ENCODE results near the gene WARS2.

WARS2 gene

DNA sequence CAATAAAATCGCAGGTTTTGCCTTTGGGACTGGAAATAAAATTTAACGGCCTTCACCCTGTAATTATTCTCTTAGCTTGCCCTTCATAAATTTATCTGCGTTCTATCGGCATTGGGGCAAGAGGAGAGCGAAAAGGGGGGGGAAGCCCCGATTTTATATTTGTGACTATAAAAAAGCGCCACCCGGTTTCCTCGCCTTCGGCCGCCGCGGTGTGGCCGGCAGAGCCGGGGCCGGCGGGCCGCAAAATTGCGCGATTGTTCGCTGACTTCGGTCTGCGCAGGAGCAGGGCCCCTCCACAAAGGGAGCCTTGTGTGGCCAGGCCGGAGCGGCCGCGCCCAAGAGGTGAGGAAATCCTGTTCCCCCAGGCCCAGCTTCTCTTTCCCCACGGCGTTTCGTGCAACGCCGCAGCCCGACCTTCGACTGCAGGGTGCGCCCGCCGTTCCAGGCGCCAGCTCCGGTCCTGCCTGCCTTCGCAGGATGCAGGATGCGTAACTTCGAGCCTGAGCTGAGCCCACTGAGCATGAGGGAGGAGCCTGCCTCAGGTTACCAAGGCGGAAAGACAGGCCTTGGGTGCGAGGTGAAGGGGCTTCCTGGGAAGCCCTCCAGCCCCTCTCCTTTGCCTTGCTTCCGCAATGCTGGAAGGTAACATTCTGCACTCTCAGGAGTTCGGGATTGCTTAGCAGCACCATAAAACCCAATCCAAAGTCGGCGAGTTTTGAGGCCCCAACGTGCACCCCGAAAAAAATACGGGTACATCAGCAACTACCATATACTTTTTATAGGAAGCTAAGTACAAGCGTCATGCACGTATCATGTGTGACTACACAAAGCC lies 147.4 kb downstream of the WARS2 start:
- no peak for DNase-seq

DNA sequence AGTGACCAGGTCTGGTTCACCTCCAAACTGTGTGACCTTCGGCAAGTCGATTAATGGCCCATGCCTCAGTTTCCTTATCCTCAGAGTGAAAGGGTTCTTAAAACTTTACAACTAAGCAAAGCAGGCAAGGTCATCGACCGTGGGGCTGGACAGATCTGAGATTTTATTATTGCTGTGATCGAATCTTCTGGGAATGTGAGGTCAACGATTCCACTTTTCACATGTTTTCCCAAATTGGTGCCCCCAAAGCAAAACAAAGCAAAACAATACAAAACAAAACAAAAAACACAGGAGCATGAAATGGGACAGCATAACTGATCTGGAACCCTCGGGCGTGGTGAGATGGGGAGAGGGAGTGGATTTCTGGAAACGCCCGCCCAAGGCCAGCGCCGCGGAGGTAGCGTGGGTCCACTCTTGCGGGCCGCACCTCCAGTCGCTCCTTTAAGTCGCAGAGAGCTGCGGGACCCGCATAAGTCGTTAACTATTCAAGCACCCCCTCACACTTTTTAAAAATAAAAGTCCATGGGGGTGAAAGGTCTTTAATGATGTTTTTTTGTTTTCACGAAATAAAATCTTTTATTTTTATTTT lies 148.1 kb downstream of the WARS2 start:
- no peak for DNase-seq

- no peak for DNase-seq
Observed at GRCh38 chr1:118991448-118991847, 149.0 kb downstream of the WARS2 start.

DNA sequence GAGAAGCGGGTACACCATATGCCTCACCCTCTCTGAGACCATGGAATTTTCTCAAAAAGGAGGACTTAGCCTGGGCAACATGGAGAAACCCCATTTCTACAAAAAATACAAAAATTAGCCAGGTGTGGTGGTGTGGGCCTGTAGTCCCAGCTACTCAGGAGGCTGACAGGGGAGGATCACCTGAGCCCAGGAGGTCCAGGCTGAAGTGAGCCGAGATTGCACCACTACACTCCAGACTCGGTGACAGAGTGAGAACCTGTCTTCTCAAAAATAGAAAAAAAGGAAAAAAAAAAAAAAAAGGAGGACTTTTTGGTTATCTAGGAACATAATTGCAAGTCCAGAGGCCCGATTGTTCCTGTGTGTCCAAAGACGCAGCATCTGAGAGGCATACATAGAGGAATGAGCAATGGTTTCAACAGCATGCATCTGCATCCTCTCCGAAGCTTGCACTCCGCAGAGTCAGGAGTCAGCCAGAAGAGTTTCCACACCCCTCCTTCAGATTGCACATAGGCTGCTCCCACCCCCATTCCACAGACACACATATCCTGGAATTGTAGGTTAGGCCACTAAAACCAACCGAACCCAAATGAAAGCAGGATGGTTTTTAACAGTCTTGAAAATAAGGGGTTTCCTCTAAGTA lies 149.8 kb downstream of the WARS2 start:
- no peak for DNase-seq

GRCh38 chr1:118989878-118990378 lies 150.5 kb downstream of the WARS2 start:
- DNase-seq, result no peak

DNA sequence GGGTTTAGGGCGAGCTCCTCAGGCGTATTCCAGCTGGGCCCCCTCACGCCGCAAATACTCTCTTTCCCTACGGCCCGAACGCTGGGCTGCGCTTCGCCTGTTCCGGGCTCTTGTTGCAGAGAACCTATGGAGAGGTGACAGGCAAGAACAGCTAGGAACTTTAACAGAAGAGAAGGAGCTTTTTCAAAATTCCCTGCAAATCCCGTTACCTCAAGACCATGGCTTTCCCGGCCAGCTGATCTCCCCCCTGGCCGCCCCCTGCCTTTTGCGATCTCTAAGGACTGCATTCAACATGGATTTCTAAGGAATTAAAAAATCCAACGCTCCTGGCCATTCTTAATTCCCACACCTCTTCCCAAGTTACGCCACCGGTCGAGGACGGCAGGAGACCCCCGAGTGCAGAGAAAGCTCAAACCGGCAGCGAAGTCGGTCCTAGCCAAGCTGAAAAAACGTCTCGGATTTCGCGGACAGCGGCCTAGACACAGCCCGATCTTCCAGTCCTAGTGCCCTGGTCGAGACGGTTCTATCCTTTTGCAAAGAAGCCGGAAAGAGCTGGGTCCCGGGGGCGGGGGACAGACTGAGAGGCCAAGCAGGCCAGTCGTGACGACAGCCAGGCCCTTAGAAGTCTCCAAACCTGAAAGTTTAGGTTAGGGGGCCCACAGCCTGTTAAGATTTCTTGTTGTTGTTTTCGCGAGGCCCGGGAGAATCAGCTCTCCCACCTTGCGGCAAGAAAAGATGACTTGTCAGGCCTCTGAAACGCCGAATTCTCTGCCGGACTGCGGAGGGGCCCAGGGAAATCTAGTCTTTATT lies 151.2 kb downstream of the WARS2 start:
- no peak for DNase-seq

DNA sequence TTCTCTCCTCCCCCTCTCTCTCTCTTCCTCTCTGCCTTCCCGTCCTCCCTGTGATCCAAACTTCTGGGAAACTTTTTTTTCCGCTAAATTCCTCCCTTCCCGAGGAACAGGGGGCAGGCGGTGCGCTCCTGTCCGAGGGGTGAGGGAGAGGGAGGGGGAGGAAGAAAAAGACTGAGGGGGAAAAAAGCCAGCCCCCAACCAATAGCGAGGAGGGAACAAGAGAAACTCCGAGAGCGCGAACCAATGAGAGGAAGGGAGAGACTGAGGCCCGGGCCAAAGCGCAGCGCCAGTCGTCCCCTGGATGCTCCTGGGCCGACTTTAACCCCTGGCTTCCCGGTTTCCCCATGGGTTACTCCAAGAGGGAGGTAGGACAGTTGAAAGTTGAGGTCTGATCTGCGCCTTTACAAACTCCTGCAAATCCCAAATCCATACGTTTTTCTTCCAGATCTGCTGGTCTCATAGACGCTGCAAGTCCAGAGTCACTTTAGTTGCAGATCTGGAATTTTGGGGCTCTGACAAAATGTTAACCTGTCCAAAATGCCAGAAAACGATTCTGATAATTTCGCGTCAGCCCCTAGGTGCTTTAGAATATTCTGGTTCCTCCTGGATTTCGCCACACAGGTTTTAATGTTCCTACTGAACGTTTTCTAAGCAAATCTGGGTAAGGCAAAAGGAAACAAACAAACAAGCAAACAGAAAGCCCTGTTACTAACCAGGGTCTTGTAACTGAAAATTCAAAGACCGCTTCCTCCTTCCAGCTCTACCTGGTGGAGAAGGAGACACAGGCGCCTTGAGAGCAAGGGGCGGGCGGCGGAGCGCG lies 152.1 kb downstream of the WARS2 start, which contains the start of gene TBX15:
Gene TBX15, minus strand, starts transcription at position 158 of the 820 bp plus-strand sequence. CDS start 548 bp downstream, outside the sequence.
- no peak for DNase-seq

DNA sequence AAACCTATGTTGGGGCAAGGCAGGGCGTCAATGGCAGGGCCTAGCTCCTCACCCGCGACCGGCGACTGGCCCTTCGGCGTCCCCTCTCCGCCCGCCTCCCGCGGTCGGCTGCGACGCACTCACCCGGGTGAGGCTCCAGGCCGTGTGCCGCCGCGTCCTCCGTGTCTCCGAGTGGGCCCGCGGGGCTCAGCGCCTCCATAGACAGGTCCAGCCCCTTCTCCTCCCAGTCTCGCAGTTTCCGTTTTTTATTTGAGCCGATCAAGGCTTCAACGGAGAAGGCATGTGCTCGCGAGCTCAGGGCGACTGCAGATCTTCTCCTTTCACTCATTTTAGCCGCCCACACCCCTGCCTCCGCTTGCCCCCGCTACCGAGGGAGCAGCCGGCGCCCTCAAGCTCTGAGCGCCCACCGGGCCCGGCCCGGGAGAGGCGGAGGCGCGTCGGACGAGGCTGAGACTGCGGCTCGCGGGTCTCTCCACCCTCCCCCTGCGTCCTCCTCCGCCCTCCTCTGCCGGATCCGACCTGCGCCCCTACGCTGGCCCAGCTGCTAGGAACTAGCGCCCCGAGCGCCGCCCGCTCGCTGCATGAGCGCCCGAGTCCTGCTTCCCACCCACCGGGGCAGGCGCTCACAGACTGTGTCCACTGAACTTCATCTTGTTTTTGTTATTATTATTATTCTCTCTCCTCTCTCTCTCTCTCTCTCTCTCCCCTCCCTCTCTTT lies 152.8 kb downstream of the WARS2 start:
- DNase-seq, result no peak

GRCh38 chr1:118986555-118987467 lies 153.6 kb downstream of the WARS2 start:
- DNase-seq, result no peak

DNA sequence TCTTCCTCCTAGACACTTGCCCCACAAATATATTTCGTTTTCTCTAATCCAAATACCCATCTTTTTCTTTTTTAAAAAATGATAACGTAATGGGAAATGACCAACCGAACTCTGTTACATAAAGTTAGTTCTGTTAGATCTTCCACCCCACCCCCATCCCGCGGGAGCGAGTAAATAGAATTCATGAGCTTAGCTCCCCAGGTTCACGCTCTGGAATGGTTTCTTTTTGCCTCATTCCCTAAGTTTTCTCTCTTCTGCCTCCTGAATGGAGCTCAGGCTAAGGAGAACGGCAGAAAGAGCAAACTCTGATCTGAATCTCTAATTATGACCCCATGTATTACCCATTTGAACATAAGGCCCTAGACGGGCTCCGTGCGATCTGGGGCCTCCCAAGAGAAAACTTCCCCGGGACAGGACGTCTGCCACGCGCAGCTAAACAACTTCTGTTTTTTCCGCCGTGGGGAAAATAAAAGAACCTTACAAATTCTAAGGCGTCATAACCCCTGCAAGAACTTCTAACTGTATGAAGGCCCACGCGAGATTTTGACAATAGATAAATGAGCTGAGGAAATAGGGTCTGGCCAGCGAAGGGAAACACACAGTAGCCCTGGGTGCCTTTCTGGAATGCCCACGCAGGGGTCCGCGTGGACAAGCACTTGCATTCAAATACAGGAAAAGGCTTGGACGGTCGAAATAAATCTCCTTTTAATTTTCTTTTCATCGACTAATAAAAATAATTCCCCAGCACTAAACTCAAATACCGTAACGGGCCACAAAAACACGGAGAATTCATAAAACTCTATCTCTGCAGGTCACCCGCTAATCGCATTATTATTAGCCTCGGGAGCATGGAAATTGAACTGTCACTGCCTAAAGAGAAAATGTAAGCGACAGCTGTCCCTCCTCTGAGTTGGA lies 154.6 kb downstream of the WARS2 start:
- no peak for DNase-seq

DNA sequence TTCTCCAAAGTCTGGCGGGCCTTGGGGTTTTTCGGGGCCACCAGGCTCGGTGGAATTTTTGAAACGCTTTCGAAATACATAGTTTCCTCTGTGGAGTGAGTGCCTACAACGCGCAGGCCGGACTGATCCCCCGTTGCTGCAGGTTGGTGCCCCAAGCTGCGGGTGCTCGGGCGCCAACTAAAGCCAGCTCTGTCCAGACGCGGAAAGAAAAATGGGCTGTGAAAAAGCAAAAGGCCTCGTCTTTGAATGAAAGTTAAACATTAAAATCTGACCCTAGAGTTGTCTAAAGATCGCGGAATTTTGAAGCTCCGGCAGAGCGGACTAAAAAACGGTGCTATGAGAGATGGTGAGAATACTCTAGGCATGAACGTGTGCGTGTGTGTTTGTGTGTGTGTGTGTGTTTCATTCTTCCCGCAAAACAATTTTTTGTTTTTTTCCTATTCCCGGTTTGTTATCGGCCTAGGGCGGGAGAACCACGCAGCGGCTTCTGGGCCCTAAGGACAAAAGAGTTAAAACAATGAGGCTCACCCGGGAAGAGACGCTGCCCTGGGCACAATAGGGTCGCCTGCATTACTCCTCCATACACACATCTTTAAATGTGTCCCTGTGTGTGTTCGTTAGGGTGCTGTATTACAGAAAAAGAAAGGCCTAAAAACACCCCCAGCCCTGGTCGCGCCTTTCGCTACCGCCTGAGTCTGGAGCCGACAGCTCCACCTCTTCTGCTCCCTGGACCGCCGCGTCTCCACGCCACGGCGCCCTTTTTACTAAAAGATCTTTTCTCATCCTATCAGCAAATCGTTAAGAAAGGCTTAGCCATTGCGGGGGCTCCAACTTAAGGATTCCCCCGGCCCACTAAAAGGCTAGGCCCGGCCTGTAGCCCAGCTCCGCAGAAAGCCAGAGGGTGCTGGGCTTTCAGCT lies 155.5 kb downstream of the WARS2 start:
- DNase-seq, result no peak

DNA sequence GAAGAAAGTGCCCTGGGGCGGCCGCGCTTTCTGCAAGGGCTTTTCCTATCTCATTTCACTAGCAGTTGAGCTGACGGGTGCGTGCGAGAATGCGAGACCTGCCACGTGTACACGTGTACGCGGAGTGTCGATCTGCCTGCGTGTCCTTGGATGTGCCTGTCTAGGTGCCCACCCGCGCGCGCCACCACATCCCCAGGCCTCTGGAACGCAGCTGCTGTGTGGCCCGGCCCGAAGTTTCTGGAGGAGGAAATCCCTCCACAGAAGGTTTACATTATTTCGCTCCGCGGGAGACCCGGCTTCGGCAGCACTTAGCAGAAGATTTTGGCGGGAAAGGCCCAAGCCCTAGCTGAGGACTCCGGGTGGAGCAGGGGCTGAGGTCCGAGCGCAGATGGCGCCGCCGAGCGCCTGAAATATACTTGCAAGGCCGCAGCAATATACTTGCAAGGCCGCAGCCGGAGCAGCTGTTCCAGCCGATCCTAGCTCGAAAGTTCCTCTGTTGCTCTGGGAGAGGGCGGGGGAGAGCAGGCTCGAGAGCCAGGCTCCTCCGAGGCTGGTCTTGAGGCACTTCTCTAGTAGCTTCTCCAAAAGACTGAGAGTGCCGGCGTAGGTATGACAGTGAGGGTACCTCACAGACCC lies 156.2 kb downstream of the WARS2 start:
- no peak for DNase-seq

GRCh38 chr1:118983558-118984041 lies 156.9 kb downstream of the WARS2 start:
- no peak for DNase-seq

GRCh38 chr1:118982821-118983557 lies 157.5 kb downstream of the WARS2 start:
- no peak for DNase-seq

- DNase-seq, result no peak
Observed at GRCh38 chr1:118982266-118982665, 158.2 kb downstream of the WARS2 start.

DNA sequence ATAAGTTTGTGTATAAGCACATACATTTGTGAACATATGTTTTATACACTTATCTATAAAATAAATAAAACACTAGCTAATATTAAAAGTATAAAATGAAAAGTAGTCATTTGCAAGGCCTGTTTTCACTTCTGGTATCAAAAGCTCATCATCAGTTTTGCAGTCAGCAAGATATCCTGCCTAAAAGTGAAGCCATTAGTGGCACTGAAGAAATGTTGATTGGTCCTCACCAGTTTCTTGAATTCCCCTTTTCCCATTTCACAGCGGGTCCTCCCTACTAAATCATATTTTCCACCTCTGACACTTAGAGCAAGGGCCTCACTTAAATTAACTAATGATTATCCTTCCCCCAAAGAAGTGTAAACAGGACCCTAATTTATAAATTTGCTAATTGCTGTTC lies 159.0 kb downstream of the WARS2 start:
- DNase-seq, result no peak
